GM19328 (cell line): Measurements from ENCODE around the gene TMEFF2.

Experiments
- ATAC-seq: cut with Tn5 transposase; IDR thresholded peaks from one replicate; pipeline ENCODE4 v1.9.1; 2021; ENCODE audit warnings: mild to moderate bottlenecking, moderate library complexity; ENCODE audit not compliant: unreplicated experiment

Gene TMEFF2

DNA sequence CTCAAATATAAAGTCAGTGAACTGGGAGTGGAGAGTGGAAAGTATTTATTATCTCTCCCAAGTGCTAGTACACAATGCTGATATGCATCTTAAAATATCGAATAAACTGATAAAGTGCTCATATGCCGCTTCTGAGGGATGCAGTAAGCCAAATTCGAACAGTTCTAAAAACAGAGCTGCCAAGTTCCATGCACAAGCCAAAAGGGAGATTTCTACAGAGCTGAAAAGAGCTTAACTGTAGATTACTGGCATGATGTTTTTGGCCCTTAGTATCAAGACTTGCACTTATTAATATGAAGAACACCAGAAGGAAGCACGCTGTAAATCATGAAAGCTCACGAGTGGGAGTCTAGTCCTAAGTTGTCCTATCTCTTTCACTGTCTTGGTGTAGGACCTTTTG lies 7.9 kb downstream of the TMEFF2 start:
- ATAC-seq: no peak

DNA sequence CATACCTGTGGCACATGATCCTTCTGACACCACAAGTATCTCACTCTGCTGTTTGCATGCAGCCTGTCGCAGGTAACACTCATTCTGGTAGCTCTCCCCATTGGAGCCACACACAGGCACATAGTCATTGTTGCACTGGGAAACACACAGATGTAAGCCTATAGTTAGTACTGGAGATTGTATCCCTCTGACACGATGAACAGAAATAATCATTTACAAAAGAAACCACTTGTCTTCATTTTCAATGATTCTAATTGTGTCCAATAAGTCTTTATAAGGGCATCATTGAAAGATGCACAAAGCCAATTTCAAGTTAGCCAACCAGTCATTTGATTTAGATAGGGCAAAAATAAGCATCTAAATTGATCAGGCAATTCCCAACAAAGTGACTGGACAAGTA lies 10.4 kb downstream of the TMEFF2 start:
- no peak for ATAC-seq

DNA sequence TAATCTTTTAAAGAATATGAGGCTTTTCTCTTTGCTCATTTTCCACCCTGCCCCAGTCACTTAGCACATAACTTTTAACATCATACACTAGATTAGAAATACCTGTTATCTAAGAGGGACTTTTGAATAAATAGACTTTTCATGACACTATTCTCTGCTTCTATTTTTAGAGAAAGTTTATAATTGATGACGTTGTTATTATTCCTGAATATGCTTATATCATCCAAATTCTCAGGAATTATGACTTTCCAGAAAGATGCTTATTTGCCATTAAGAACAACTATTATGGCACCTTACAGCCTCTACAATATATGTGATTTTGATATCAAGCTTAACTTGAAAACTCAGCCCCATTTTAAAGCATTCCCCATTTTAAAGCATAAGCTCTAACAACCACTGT lies 11.4 kb downstream of the TMEFF2 start:
- no peak for ATAC-seq

DNA sequence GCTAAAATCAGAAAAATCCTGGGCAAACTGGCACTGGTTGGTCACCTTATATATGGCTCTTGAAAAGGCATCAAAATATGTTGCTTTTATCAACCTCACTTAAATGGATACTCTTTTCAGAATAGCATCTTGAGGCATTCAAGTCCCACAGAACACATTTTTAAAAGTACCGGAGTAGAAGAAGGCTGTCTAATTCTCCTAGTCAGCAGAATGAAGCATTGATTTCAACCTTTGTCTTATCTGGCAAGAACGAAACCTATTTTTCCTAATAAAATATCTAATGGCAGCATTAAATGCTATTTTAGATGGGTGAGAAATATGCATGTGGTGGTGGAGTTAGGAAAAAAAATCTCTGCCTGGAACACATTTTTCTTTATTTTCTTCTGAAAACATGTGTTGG lies 27.8 kb downstream of the TMEFF2 start:
- ATAC-seq: no peak

DNA sequence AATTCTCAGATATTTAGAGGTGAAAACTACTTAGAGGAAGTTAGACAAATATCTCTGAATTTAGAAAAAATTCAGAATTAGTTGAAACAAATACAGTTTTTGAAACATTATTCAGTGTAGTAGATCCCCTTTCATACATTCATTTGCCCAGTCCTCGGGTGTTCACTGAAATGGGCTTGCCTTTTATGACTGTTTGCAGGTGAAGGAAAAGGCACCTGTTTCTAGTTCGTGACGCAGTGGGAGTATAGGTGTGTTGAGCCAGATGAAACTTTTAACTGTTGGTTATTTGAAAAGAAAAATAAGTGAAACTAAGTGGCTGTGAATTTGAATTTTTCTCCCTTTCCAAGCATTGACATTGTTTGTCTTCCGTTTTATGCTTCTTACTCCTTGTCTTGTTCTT lies 28.9 kb downstream of the TMEFF2 start:
- no peak for ATAC-seq

DNA sequence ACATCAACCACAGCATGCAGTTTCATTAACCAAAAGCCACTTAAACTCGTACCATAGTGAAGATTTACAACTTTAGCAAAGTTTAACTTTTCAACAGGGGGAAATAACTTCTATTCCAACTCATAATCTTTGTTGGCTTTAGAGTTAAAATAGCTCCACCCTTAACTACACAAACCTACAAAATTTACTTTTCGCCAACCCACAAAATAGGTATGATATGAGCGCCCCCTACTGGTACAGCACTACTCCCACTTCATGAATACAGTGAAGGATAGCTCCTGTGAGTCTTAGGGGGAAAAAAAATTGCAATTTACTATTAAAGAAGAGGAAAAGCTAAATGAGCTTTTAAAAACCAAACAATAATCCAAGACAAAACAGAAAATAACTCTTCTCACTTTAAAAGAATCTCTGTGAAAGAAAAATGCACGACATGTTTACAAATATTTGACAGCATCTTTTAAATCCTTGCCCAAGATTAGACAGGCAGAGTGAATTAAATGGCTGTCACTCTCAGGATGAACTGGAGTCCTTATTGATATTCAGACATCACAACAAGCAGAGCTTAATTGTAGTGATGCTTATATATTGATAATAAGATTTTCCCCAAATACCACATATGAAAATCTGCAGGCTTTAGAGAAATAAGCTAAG lies 32.2 kb downstream of the TMEFF2 start:
- ATAC-seq: no peak

DNA sequence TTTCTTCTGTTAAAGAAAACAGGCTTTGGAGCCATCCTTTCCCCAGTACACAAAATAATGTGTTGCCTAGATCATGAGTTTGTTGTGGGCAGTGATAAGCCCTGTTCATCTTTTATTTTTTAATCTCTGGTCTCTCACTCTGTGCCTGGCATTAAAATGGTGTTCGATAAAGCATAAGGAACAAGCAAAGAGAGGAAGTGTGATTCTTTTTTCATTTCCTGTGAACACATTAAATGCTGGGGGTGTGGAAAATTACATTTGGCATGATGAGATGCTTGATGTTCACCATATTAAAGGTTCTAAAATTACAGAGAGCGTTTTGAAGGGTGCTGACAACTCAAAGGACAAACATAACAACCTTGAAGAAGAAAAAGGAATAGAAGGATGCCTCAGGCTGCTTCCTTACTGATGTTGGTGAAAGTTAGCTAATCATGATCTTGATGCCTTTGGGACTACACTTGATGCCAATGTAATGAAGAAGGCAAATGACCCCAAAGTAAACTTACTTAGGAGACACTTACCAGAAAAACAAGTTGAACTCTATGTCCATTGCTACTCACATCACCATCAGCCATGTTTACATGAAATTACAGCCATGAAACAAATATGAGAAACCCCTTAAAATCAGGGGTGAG lies 33.0 kb downstream of the TMEFF2 start:
- no peak for ATAC-seq

DNA sequence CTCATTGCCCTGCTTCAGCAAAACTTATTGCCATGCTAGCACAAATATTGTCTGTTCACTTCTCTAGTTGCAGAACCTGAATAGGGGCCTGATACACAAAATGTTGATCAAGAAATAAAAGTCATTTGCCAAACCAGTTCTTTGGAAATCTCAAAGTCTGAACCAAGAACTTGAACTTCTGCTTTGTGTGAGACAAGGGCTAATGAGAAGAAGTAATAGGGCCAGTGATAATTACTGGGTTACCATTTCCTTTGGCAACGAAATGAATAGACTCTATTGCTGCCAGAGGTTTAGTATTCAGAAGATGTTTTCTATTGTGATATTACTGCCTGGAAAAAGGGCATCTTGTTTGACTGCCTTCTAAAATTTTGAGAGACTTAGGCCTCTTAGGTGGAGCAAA lies 35.0 kb downstream of the TMEFF2 start:
- no peak for ATAC-seq

DNA sequence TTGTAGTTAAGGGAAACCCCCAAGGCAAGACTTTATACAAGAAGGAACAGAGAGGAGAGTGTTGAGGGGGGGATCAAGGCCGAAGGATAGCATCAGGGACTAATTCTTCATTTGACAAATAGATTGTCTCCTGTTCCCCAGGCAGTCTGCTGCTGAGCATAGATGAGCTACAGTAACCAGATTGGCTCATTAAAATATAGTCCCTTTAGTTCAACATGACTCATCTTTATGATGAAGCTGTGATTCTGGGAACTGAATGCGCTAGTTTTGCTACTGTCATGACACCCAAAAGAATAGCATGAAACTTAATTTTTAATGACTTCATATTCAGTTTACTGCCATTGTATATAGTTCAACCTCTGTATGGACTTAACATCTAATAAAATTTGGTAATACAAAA lies 35.5 kb downstream of the TMEFF2 start:
- no peak for ATAC-seq

DNA sequence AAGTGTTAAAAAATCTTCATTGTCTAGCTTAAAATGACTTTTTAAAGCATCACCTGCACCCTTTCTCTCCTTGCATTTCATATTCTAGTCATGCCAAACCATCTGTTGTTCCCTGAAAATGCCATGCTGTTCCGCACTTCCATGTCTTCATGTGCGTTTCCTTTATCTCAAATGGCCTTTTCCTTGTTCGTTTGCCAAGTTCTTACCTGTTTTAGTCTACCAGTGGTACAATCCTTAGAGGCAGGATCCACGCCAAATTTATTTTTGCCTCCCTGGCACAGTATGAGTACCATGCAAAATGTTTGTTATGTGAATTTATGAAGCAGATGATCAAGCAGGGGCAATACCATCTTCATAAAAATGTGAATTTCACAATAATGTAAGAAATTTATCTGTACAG lies 37.0 kb downstream of the TMEFF2 start:
- no peak for ATAC-seq

DNA sequence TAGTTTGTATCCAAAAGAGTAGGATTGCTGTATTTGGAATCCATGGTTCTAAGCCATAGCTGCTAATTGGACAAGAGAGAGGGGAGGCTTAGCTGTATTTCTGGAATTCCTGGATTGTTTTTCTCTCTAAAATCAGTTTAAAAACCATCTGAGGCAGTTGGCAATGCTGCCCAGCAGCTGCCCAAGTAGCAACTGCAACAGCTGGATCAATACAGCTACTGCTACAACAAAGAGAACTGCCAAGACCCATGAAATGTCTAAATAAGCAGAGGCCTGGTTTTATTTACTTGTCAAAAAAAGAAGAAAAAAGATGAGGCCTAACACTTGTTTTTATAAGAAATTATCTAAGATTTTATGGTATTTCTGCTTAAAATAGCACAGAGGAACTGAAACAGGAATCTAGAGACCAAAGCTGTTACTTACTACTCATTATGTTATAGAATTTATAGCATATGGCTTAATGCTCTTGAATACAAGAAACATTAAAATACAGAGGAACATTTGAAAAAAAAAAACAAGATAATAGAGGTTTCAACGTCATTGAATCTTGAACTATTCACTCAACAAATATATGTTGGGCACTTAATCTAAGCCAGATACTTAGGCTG lies 39.1 kb downstream of the TMEFF2 start:
- ATAC-seq: no peak

DNA sequence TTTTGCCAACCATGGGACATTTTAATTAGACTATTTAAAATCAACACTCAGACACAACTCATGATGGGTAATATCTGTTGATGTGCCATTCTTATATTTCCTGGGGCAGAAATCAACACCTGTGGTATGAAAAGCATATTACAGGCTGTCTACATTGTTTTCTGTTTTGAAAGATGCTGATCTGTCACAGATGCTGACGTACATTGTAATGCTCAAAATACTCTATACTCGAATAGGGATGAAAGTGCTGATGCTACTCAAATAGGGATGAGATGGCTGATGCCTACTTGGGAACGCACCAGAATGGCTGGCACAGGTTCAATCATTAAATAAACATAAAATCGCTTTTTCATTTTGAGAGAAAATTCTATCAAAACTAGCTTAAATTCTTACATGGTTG lies 41.2 kb downstream of the TMEFF2 start:
- ATAC-seq: no peak

DNA sequence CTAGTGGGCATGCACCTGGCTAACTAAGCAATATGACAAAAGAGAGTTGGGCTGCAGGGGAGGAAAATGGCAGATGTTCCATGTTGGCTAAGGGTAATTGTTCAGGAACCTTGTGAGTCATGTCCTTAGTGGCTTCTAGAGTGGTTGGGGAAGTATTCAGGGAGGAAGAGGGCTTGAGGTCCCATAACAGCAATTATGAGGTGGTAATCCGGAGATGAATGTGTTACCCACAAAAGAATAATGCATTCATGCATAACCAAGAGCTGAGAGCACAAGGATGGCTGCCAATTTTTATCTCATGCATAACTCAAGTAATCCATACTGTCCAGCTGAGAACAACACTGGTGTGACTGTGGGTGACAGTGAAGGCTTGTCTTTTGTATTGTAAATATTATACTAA lies 42.9 kb downstream of the TMEFF2 start:
- no peak for ATAC-seq

DNA sequence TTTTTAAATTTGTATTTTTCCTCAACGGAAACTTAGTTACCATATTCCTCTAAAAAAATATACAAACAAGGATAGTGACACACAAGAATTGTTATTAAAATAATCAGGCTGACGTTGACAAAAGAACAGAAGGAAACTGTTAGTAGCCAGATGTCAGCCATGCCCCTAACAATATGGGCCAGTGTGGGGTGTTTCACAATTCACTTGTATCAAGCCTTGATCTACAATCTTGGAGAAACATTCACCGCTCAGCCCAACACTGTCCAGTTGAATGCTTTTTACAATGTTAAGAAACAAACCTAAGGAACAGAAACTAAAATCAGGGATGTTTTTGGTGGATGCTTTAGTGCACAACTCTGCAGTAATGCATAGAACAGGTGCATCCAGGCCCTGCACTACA lies 44.6 kb downstream of the TMEFF2 start:
- ATAC-seq: no peak

DNA sequence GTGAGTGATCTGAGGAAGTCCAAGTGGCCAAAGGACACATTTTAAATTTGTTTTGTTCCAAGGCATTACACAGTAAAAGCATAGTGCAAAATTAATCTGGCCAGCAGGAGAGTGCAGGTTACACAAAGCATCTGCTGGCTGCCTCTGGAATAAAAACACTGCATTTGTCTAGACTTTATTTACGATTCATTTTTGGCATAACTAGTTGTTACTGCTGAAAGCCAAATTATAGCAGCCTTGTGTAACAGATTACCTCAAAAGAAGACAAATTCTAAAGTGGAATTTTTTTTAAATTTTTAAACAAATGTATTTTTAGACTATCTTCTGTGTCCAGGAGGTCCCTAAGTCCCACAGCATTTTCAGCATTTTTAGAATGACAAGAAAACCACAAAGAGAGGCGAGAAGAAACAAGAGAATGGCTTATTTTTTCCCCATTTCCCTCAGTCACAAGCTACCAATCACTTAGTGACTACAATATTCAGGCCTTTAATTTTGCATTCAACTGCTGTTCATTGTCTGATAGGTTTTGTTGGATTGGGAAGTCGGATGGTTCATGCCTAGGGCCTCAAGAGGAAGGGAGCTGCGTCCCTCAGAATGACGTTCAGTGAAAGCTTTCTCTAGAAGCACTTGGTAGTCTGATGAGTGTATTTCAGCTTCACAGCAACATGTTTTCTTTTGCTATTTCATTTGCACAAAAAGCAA lies 46.0 kb downstream of the TMEFF2 start:
- ATAC-seq: no peak

DNA sequence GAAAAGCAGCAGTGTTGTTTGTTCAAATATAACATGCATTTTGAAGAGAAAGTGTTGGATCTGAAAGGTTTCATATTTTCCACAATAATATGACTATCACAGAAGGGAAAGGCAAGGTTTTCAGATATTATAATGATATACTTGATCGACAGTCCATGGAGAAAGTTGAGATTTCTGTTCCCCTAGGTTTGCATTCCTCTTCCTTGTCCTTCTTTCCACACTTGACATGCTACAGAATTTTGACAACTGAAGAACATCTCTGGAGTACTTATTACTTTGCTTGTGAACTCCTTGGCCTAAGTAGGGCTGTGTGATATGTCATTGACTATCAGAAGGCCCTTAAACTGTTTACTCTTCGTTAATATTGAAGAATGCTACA lies 46.5 kb downstream of the TMEFF2 start:
- no peak for ATAC-seq

DNA sequence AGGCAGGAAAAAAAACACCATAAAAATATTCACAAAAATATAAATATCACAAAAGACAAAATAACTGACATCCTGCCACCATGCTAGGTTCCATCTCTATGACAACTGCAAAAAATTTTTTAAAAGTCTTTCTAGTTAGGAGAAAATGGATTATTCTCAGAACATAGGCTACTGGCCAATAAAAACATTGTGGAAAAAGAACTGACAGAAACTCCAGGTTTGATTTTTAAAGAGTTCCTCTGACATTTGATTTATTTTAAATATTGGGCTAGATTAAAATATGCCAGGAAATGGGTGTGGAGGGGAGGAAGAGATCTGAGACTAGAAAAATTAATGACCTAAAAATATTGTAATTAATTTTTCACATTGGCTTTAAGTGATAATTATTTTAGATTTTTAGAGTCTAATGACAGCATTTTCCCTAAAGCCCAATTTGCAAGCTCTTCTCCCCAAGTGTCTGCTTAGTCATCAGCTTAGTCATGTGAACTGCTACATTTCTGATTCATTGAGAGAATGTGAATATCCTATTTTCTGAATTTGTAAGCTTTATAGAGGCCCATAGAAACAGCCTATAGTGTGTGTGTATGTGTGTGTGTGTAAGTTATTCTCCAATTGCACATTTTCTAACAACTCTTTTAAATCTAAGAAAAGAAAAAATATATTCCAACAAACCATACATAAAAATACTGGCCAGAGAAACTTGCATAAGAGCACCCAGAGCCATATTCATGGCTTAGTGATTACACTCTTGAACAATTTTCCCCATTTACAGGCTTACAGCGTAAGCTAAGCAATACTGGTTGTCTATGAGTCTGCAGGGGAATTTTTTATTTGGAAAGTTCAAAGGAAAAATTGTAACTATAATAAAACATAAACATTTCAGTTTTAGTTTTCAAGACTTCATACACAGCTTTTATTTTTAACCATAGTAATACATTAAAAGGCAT lies 48.4 kb downstream of the TMEFF2 start:
- no peak for ATAC-seq

DNA sequence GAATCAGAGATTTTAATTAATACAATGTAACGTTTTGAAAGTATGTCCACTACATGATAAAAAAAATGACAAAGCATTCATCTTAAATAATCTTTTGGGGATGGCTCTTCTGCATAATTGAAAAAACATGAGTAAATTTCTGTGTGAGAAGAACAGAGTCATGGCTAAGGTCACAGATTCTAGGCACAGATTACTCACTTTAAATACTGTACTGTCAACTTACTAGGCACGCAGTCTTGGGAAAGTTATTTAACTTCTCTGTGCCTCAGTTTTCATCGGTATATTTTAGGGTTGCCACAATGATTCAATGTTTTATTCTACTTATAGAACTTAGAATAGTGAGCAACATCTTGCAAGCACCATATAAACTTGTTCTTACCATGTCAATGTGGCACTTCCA lies 49.2 kb downstream of the TMEFF2 start:
- no peak for ATAC-seq

DNA sequence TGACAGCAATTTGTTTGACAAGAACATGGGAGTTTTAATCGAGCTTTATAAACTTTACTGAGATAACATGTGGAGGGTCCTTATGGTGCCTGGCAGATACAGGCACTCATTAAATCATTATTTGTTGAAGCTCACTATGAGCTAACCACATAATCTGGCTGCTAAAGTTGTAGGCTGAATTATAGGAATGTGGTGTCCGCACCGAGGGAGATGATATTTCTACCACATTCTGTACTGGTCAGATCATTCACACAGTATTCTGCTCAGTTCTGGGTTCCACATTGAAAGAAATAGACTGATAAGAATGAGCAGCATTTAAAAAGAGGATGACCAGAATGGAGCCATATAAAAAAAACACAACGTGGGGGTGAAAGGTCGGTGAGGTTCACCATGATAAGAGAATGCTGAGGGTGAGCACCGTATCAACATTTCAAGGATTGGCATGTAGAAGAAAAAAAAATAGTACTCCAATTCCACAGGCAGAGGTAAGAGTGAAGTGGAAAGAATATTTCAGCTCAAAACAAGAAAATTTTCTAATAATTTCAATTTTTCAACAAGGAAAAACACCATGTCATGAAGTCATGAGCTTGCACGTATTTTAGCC lies 54.4 kb downstream of the TMEFF2 start:
- ATAC-seq: no peak

DNA sequence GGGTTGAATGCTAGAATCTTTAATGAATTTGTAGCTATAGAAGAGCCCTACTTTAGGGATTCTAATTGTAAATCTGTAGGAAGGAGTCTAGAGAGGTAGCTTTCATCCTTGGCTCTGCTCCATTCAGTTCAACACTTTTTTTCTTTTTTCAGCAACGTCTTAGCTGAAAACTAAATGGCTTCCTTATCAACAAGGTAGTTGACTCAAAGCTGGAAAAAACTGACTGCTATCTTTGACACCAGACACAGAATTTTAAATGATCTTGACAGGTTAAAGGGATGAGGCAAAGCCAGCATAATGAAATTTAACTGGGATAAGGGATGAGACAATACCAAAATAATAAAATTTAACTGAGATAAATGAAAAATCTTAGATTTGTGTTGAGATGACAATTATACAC lies 54.9 kb downstream of the TMEFF2 start:
- ATAC-seq: no peak

DNA sequence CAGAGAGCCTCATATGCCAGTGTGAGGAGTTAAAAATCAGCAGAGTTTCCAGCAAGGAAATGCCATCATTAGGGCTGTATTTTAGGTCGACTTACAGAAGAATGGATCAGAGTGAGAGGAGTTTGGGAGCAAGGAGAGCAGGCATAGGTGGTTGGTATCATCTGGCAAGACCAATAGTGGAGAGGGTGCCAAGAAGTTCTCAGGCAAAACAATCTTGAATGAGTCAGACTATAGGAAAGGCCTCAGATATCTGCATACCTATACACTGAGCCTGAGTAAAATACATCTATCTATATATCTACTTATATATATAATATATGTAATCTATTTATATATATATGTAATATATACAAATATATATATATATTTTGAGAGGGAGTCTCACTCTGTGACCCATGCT lies 57.3 kb downstream of the TMEFF2 start:
- no peak for ATAC-seq
